ENCODE results near the gene ALG12. TPM values are rescaled to one million over a fixed set of nuclear protein-coding genes. Genes with fewer than 3 reads are reported as not detected.

The ALG12 gene
- total RNA-seq, 2 donors from 2014 or later, result 19.5 to 21.9 TPM

DNA sequence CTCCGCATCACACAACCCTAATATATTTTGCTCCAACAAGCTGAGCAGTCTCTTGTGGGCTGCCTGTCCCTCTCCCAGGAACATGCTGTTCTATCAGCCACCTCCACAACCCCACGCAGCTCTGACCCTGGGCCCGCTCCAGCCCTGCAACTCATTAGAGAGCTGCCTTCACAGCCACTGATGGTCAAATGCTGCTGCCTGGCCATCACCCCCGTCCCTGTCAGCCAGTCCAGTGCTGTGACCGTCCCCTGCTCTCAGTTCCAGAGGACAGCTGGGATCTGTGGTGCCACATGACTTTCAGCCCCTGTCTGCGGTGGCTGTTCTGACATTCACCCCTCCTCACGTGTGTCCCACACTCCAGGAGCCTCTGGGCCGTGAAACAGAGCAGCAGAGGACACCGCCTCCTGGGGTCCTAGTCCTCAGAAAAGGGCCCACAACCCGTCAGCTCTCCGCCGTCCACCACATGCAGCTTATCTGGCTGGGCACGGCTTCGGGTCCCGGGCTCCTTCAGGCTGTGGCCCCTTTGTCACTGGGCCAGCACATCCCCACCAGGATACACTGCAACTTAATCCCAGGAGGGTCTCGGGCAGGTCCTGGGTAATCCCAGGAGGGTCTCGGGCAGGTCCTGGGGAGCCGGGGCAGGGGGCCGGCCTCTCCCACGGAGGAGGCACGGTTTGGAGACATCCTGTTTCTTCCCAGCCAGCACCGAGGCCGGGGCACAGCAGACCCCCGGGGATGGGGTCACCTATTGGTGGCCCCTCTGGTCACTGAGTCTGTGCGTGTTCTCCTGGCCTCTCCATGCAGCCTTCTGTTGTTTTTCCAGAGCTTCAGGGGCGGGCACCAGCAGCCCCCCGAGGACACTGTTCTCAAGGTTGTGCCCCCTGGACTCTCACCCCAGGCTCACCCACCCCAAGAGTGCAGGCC lies 15.3 kb upstream of the ALG12 start:
- Mint-ChIP-seq H3K36me3 (ENCODE audit: low read depth) (peaks cover 5% of the 10 kb centered on the region), H3K27me3 (no peaks in the 10 kb centered on the region), H3K4me1 (peaks cover 13% of the 10 kb centered on the region), H3K27ac (peak overlapping the region; percentile 12), H3K9me3 (no peaks in the 10 kb centered on the region), H3K4me3 (peak overlapping the region; percentile 58)
- ATAC-seq (replicated peaks), result no peak

DNA sequence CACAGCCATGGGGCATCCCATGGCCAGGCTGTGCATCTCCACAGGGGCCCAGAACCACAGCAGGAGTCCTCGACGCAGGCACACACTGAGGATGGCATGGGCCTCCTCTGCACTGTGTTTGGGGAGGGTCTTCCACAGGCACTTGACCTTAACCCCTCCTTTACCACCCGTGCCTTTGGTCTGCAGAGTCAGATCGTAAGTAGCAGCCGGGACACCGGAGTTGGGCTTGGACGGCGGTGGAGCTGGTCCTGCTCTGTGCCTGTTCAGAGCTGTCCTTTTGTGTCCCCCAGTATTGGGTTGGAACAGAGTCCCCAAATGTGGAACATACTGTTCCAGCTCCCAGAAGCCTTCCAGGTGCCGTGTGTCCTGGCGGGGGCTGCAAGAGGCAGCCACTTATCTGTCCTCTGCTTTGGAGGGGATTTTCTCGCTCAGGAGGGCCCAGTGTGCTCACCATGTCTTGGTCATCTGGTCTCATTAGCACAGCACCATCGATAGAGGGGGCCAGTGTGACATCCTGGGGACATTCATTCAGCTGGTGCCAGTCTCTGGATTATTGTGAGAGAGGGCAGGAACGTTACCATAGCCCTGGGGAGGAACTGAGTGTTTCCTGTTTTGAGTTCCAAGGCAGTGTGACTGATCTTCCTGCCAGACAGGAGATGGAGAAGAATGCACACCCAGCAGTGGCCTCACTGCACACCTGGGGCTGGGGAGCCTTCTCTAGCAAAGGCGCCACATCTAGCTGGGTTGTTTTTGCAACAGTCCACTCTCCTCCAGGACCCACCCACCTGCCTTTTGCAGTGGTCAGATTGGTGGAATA lies 12.6 kb upstream of the ALG12 start:
- Mint-ChIP-seq H3K36me3 (ENCODE audit: low read depth) (peaks cover 12% of the 10 kb centered on the region), H3K9me3 (no peaks in the 10 kb centered on the region), H3K27me3 (no peaks in the 10 kb centered on the region), H3K4me1 (peaks cover 18% of the 10 kb centered on the region), H3K4me3 (peak overlapping the region; percentile 62), H3K27ac (peak overlapping the region; percentile 63)
- ATAC-seq (replicated peaks), result peak; percentile 47

DNA sequence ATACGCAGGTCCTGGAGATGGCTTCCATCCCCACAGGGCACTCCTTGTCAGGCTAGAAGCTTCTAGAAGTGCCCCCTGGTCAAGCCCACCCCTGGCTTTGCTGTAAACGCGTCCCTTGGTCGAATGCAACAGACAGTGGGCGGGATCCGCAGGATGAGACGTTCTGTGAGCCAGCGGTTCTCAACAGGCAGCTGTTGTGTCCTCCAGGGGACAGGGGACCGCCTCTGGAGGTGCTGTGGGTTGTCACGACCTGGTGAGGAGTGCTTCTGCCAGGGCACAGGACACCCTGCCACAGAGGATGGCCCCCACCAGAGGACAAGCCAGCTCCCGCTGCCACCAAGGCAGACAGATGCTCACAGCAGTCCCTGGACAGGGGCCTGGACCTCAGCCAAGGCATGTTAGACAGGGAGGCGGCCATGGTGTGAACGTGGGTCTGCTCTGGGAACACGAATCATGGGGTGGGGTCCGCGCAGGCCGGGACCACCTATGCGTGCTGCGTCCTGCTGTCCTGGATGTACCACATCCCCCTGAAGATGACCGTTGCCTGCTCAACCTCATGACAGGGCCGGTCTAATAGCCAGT lies 11.8 kb upstream of the ALG12 start:
- Mint-ChIP-seq H3K27ac (no peak overlapping the region), H3K4me3 (peak overlapping the region; percentile 62), H3K27me3 (no peaks in the 10 kb centered on the region), H3K9me3 (no peaks in the 10 kb centered on the region), H3K36me3 (ENCODE audit: low read depth) (peaks cover 19% of the 10 kb centered on the region), H3K4me1 (peaks cover 22% of the 10 kb centered on the region)
- no peak for ATAC-seq (replicated peaks)

DNA sequence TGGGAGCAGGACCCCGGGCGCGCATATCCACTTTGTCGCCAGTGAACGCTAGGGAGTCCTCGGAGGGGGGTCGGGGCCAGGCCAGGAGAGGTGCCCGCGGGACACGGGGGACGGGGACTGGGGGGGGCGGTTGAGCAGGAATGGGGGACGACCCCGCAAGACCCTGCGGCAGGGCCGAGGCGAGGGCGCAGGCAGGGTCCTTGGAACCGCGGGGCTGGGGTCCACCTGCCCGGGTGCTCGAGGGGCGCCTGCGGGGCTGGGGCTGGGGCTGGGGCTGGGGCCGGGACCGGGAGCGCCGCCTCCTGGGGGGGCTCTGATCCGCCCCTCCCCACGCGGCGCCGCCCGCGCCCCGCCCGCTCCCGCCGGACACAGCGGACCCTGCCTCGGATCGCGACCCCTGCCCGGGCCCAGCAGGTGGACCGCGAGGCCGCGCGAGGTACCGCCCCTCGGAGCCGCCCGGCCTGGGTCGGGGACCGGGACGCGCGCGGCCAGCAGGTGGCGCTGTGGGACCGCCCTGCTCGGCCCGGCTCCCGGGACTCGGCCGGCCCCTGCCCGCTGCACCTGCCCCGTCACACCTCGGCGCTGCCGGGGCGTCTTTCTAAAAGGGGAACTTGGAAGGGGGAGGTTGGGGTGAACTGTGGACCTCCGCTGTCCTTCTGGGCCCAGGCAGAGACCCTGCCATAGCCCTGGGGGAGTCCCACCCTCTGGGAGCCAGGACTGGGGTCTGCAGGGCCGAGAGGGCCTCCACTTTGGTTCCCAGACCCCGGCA lies 11.2 kb upstream of the ALG12 start:
- Mint-ChIP-seq H3K27me3 (no peaks in the 10 kb centered on the region), H3K4me3 (peak overlapping the region; percentile 62), H3K27ac (no peak overlapping the region), H3K36me3 (ENCODE audit: low read depth) (peaks cover 21% of the 10 kb centered on the region), H3K9me3 (no peaks in the 10 kb centered on the region), H3K4me1 (peaks cover 24% of the 10 kb centered on the region)
- ATAC-seq (replicated peaks), result peak; percentile 69

DNA sequence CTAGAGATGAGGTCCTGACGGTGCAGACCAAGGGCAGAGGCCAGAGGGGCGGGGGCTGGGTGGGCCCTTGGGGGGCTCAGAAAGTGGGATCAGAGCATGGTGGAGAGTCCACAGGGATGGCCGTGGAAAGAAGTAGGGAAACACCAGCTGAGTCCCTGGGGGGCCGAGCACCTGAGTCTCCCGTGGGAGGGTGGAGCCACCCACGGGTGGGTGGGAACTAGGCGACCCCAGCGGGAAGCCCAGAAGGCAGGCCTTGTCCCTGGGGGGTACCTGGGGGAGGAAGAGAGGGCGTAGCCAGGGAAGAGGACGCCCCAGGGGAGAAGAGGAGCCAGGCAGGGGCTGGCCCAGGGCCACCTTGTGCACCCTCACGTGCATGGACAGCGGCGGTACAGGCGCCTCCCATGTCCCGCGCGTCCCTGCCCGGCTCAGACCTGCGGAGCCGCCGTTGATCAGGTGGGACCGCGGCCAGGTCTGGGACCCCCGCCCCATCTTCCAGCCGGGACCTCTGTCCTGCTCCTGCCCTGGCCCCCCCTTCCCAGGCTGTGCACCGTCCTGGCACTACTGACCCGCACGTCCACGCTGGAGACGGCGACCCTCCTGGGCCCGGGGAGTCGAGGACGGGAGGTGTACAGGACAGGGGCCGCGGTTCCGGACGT lies 10.4 kb upstream of the ALG12 start:
- Mint-ChIP-seq H3K27ac (no peak overlapping the region), H3K4me3 (no peak overlapping the region), H3K4me1 (peaks cover 24% of the 10 kb centered on the region)

DNA sequence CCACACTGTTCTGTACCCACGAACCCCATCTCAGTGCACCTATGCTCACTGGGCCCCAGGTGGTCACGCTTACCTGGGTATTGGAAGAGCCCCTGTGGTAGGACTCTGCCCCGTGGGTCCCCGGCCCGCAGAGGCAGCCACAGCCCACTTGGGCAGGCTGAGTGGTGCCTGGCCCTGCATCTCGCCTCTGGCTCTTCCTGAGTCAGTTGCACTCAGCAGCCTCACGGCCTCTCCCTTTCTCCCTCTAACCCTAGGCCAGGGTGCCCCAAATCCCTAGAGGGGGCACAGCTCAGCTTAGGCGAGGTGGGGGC lies 9.9 kb upstream of the ALG12 start:
- Mint-ChIP-seq H3K9me3 (no peaks in the 10 kb centered on the region), H3K27me3 (no peaks in the 10 kb centered on the region), H3K4me1 (peaks cover 21% of the 10 kb centered on the region), H3K36me3 (ENCODE audit: low read depth) (peaks cover 20% of the 10 kb centered on the region), H3K27ac (no peak overlapping the region), H3K4me3 (no peak overlapping the region)
- ATAC-seq (replicated peaks), result no peak

More for the DNA sequence above, 10.4 kb upstream of the ALG12 start:
- Mint-ChIP-seq H3K9me3 (no peaks in the 10 kb centered on the region), H3K27me3 (no peaks in the 10 kb centered on the region), H3K36me3 (ENCODE audit: low read depth) (peaks cover 16% of the 10 kb centered on the region)
- no peak for ATAC-seq (replicated peaks)

DNA sequence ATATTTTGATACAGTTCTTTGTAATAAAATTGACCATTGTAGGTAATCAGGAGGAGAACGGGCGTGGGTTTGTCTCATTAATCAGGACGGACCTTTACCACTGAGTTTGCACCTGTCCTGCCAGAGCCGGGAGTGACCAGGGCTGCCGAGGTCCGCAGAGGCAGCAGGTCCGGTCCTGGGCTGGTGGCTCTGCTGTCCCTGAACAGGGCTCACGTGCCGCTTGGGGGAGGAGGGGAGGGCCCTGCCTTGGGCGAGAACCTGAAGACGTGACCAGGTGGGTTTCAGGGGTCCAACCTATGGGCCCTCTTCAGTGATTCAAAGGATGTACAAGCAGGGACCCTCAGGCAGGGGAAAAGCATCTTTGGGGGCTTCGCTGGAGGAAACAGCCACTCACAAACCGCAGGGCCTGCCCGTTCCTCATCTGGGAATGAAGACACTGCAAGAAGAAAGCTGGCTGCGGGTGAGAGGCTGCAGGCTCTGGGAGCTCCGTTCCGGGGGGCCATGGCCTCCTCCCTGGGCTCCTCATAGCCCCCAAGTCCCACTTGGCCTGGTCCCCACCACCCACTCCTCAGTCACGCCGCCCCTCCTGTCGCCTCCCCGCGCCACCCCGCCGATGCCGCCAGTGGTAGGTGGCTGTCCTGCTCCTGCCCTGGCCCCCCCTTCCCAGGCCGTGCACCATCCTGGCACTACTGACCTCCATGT lies 9.4 kb upstream of the ALG12 start:
- no peaks in the 10 kb centered on the region for H3K27me3 Mint-ChIP-seq
- no peak for ATAC-seq (replicated peaks)
- H3K9me3 Mint-ChIP-seq, result no peaks in the 10 kb centered on the region
- H3K4me3 Mint-ChIP-seq, result peak overlapping the region; percentile 34
- peak overlapping the region; percentile 71 for H3K27ac Mint-ChIP-seq
- peaks cover 21% of the 10 kb centered on the region for H3K36me3 Mint-ChIP-seq (ENCODE audit: low read depth)
- H3K4me1 Mint-ChIP-seq, result peaks cover 18% of the 10 kb centered on the region

DNA sequence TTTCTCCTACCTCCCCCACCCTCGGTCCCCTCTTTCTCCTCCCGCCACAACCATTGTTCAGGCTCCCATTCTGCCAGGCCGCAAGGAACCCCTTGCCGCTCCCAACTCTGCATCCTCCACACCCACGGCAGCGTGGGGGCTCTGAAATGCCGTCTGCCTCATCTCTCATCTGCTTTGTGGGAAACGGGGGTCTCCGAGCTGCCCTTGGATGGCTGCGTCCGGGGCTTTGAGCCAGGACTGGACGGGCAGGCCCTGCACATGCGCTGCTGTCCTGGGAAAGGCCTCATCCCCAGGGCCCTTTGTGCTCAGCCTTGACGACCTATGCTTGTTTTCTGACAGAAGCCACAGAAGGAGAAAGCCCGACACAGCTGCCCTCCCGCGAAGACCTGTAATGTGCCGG lies 8.7 kb upstream of the ALG12 start:
- Mint-ChIP-seq H3K4me1 (peaks cover 18% of the 10 kb centered on the region), H3K9me3 (no peaks in the 10 kb centered on the region), H3K4me3 (peak overlapping the region; percentile 34), H3K27me3 (no peaks in the 10 kb centered on the region), H3K27ac (peak overlapping the region; percentile 71), H3K36me3 (ENCODE audit: low read depth) (peaks cover 21% of the 10 kb centered on the region)
- ATAC-seq (replicated peaks), result no peak

DNA sequence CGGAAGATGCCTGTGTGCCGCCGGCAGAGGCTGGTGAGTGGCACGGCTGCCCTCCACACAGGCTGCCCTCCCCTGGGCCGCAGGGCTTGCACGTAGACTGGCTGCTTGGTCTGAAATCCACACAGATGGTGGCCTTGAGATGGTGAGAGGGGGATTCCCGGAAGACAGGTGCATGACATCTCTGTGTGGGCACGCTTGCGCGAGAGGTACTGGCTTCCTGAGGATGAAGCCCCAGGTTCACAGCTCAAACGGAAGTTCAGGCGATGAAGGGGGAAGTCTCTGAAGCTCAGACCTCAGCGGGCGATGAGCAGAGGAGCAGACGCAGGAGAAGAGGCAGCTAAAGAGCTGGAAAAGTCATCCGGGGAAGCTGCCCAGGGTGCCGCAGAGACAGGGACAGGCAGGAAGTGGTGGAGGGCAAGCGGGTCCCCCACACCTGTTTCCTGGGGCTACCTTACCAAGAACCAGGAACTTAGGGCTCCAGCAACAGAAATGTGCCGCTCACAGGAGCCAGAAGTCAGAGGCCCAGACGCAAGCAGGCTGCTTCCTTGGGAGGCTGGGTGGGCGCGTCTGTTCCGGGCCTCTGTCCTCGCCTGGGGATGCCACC lies 7.4 kb upstream of the ALG12 start:
- Mint-ChIP-seq H3K4me3 (peak overlapping the region; percentile 85), H3K9me3 (no peaks in the 10 kb centered on the region), H3K36me3 (ENCODE audit: low read depth) (peaks cover 21% of the 10 kb centered on the region), H3K4me1 (peaks cover 11% of the 10 kb centered on the region), H3K27me3 (no peaks in the 10 kb centered on the region), H3K27ac (peak overlapping the region; percentile 90)
- ATAC-seq (replicated peaks), result peak; percentile 78

DNA sequence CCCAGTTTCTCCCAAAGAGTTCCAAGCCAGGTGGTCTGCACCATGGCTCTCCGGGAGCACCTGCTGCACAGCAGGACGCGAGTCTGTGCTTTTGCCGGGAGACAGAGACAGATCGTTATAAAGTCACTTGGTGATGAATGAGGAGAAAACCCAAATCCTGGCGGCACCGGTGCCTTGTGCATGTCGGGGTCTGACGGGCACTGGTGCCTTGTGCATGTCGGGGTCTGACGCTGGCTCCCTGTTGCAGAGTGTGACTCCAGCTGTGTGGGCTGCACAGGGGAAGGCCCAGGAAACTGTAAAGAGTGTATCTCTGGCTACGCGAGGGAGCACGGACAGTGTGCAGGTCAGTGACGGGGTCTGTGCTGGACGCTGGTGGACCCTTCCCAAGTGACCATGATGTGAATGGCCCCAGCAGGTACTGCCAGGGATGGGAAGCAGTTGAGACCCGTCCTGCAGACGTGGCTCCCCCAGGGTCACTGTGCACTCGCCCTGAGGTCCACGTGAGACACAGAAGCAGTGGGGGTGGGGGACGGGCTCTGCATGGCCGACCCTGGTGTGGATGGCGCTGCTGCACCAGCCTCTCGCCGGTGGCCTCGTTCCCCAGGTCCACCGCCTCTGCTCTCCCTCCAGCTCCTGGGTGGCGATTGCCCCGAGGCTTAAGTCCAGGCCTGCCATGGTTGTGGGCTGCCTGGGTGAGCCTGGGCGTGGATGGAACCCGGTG lies 6.0 kb upstream of the ALG12 start:
- Mint-ChIP-seq H3K4me3 (peak overlapping the region; percentile 85), H3K27me3 (no peaks in the 10 kb centered on the region), H3K9me3 (no peaks in the 10 kb centered on the region), H3K27ac (peak overlapping the region; percentile 90), H3K36me3 (ENCODE audit: low read depth) (peaks cover 21% of the 10 kb centered on the region), H3K4me1 (peaks cover 16% of the 10 kb centered on the region)
- ATAC-seq (replicated peaks), result no peak

DNA sequence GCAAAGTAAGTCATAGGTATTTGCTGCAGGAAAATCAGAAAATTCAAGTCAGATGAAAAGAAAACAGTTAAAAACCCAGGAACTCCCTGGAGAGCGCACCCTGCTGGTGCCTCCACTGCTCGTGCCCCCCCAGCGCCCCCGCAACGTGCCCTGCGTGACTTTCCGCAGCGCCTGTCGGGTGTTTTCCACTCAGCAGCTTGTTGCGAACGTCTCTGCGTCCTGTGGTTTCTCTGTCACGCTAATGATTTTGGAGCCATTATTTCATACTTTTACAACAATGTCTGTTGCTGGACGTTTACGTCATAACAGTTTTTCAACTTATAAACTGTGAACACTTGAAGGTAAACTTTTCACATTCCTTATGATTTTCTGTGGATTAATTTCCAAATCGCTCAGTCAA lies 5.2 kb upstream of the ALG12 start:
- peak overlapping the region; percentile 85 for H3K4me3 Mint-ChIP-seq
- no peaks in the 10 kb centered on the region for H3K27me3 Mint-ChIP-seq
- H3K4me1 Mint-ChIP-seq, result peaks cover 16% of the 10 kb centered on the region
- peak overlapping the region; percentile 36 for H3K27ac Mint-ChIP-seq
- ATAC-seq (replicated peaks), result no peak
- H3K36me3 Mint-ChIP-seq (ENCODE audit: low read depth), result peaks cover 21% of the 10 kb centered on the region
- H3K9me3 Mint-ChIP-seq, result no peaks in the 10 kb centered on the region

DNA sequence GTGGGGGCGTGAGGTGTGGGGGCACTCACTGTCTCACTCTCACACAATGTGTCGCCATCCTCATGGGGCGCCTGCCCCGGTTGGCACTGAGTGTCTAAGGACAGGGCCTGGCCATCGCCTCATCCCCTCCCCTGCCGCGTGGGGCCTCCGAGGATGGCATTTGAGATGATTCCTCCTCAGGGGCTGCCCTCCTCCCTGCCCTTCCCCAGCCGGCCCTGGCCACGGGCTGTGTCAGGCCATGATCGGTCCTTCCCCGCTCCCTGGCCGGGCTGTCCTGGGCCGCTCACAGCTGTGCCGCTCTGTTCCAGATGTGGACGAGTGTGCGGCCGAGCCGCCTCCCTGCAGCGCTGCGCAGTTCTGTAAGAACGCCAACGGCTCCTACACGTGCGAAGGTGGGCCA lies 4.7 kb upstream of the ALG12 start:
- peak overlapping the region; percentile 36 for H3K27ac Mint-ChIP-seq

More for the DNA sequence above, 4.7 kb upstream of the ALG12 start:
- peak overlapping the region; percentile 85 for H3K4me3 Mint-ChIP-seq
- no peaks in the 10 kb centered on the region for H3K27me3 Mint-ChIP-seq
- H3K9me3 Mint-ChIP-seq, result no peaks in the 10 kb centered on the region
- peaks cover 16% of the 10 kb centered on the region for H3K4me1 Mint-ChIP-seq
- H3K36me3 Mint-ChIP-seq (ENCODE audit: low read depth), result peaks cover 21% of the 10 kb centered on the region
- ATAC-seq (replicated peaks), result no peak

Measured in activated T-helper 17 cell treated with anti-CD3 and anti-CD28 coated beads, Interleukin-2, amount 50 U/mL, for 72 hours (primary cell).